ENCODE data around the gene VPS4A. TPM values are rescaled to one million over a fixed set of nuclear protein-coding genes. Genes with fewer than 3 reads are reported as not detected.

Gene VPS4A
- total RNA-seq, 2 donors from 2014 or later = 29.8 to 30.7 TPM

DNA sequence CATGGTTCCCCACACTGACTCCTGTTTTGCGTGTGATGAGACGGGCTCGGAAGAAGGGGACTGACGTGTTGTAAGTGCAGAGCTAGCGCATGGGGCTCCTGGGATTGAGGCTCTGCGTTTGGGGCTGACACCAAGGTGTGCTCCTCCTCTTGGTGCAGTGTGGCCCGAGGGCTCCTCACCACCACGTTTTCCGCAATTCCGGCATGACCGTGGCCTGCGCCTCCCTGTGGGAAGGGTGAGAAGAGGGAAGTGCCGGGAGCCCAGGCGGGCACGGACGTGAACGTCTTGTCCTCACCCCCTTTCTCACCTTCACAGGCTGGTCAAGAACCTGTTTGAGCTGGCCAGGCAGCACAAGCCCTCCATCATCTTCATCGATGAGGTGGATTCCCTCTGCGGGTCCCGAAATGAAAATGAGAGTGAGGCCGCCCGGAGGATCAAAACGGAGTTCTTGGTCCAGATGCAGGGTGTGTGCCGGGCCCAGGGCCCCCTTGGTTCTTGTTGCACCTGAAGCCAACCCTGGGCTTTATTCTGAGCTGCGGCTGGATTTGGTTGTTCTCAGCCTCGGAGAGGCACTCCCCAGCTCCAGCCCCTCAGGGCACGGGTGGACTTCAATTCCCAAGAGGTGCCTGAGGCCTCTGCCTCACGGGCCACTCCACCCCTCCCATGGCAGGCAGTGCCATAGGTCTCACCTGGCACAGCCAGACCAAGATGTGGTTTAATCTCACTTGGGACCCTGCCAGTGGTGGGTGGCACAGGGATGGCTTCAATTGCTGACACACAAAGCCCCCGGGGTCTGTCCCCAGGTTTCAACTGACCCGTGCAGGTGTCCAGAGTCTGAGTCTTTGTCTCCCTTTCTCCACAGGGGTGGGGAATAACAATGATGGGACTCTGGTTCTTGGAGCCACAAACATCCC, 8.9 kb downstream of the VPS4A start:
- Histone ChIP-seq H3K36me3 (replicated peaks in 1 of 2; ENCODE audit: insufficient read depth in 1 of 2, low read depth in 2 of 2) (peaks cover 22 to 38% of the 10 kb centered on the region in 2 donors), H3K9me3 (no peaks in the 10 kb centered on the region), H3K4me3 (no peak overlapping the region), H3K4me1 (peaks cover 43% of the 10 kb centered on the region), H3K27ac (no peak overlapping the region), H3K27me3 (no peaks in the 10 kb centered on the region)
- intact Hi-C loops (cut with DNase I) = no loop called here
- no peak for TF ChIP-seq POLR2A (IDR thresholded peaks at IDR 0.05)
- TF ChIP-seq, protein P1, sequence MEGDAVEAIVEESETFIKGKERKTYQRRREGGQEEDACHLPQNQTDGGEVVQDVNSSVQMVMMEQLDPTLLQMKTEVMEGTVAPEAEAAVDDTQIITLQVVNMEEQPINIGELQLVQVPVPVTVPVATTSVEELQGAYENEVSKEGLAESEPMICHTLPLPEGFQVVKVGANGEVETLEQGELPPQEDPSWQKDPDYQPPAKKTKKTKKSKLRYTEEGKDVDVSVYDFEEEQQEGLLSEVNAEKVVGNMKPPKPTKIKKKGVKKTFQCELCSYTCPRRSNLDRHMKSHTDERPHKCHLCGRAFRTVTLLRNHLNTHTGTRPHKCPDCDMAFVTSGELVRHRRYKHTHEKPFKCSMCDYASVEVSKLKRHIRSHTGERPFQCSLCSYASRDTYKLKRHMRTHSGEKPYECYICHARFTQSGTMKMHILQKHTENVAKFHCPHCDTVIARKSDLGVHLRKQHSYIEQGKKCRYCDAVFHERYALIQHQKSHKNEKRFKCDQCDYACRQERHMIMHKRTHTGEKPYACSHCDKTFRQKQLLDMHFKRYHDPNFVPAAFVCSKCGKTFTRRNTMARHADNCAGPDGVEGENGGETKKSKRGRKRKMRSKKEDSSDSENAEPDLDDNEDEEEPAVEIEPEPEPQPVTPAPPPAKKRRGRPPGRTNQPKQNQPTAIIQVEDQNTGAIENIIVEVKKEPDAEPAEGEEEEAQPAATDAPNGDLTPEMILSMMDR (IDR thresholded peaks at IDR 0.05) = no peak
- ATAC-seq (no peak), DNase-seq (peak in 1 of 4 donors; percentile 2)
- 91 to 92% methylated on average over 26 to 30 of the region's 30 CpGs for WGBS, 2 donors

DNA sequence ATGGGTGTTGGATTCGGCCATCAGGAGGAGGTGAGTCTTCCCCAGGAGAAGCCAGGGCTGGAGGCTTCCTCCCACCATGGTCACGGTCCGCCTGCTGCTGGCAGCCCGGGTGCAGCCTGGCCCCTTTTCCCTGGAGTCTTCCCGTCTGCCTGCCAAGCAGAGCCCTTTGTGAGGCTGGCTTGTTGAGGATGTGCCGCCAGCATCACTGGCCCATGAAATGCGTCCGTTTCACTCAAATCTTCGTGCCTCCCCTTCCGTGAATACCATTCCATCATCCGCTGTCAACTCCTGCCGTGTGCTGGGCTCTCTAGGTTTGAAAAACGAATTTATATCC, 9.6 kb downstream of the VPS4A start:
- H3K4me3 ChIP-seq = no peak overlapping the region
- no peak for TF ChIP-seq POLR2A (IDR thresholded peaks at IDR 0.05)
- TF ChIP-seq, protein P1 (IDR thresholded peaks at IDR 0.05) = no peak
- ATAC-seq = no peak
- 90% methylated on average over 13 of the region's 13 CpGs for WGBS, 2 donors
- peaks cover 22 to 38% of the 10 kb centered on the region in 2 donors for H3K36me3 ChIP-seq (replicated peaks in 1 of 2; ENCODE audit: insufficient read depth in 1 of 2, low read depth in 2 of 2)
- no peaks in the 10 kb centered on the region for H3K9me3 ChIP-seq
- intact Hi-C loops (cut with DNase I) = no loop called here
- peaks cover 42% of the 10 kb centered on the region for H3K4me1 ChIP-seq
- H3K27ac ChIP-seq = no peak overlapping the region
- DNase-seq = peak in 1 of 4 donors; percentile 1
- H3K27me3 ChIP-seq = no peaks in the 10 kb centered on the region

- intact Hi-C loops (cut with DNase I) = no loop called here
These were observed 9.9 kb downstream of the VPS4A start for GRCh38 chr16:69321080-69321479.

GRCh38 chr16:69322343-69322742, 11.2 kb downstream of the VPS4A start:
- Histone ChIP-seq H3K9me3 (no peaks in the 10 kb centered on the region), H3K4me1 (peaks cover 41% of the 10 kb centered on the region), H3K27ac (no peak overlapping the region), H3K4me3 (no peak overlapping the region), H3K27me3 (no peaks in the 10 kb centered on the region), H3K36me3 (replicated peaks in 1 of 2; ENCODE audit: insufficient read depth in 1 of 2, low read depth in 2 of 2) (peaks cover 22 to 36% of the 10 kb centered on the region in 2 donors)
- TF ChIP-seq POLR2A (IDR thresholded peaks at IDR 0.05) = no peak
- TF ChIP-seq, protein P1 (IDR thresholded peaks at IDR 0.05) = no peak
- ATAC-seq (no peak), DNase-seq (peak in 1 of 4 donors; percentile 1)
- 40 to 94% methylated on average over 1 to 7 of the region's 7 CpGs for WGBS, 2 donors
- intact Hi-C loops (cut with DNase I) = no loop called here

More at GRCh38 chr16:69321080-69321479, 9.9 kb downstream of the VPS4A start:
- 90 to 92% methylated on average over 21 of the region's 22 CpGs for whole genome bisulfite sequencing, 2 donors
- peak in 1 of 4 donors; percentile 1 for DNase-seq
- no peak overlapping the region for H3K4me3 ChIP-seq
- peaks cover 42% of the 10 kb centered on the region for H3K4me1 ChIP-seq
- no peak for TF ChIP-seq POLR2A (IDR thresholded peaks at IDR 0.05)
- TF ChIP-seq, protein P1 (IDR thresholded peaks at IDR 0.05) = no peak
- no peak for ATAC-seq
- H3K27ac ChIP-seq = no peak overlapping the region
- H3K36me3 ChIP-seq (replicated peaks in 1 of 2; ENCODE audit: insufficient read depth in 1 of 2, low read depth in 2 of 2) = peaks cover 22 to 36% of the 10 kb centered on the region in 2 donors
- H3K9me3 ChIP-seq = no peaks in the 10 kb centered on the region
- H3K27me3 ChIP-seq = no peaks in the 10 kb centered on the region

Data from body of pancreas (tissue), 4 donors.